ENCODE data around the gene OXA1L.
"Not testable (repeated sequence)": the region's sequence is repeated elsewhere in the genome, so short reads cannot be mapped to it uniquely, and the experiment has no call there.

Gene OXA1L
- 79.3 to 113 (median 97.3) reads per million in 9 experiments for total RNA-seq

DNA sequence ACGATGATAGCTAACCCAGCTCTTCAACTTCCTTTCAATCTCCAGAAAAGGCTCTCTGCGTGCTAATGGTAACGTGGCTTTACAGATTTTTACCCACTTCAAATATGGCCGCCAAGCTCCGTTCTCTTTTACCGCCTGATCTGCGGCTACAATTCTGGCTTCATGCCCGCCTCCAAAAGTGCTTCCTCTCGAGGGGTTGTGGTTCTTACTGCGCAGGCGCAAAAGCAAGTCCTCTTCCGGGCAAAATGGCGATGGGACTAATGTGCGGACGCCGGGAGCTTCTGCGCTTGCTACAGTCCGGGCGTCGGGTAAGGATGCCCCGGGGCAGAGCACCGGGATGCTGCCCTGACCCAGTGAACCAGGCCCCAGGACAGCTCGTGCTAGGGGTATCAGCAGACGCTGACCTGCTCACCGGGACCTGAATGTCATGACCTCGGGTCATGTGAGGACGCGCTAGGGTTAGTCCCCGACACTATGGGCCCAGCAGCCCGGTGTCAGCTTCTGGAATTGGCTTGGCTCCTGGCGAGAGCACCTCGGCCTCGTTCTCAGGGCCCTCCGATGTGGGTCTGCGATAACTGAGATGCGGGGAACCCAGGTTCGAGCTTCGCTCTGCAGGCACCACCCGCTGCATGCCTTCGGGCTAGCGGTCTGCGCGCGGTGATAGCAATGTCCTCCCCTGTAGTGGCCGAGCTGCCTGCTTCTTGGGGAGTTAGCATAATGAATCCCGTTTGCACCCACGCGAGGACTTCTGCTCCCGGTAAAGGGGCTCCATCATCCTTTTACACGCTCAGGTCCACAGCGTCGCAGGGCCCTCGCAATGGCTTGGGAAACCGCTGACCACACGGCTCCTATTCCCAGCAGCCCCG lies at the start of gene OXA1L:
Gene OXA1L, plus strand, starts transcription at position 232 of the 866 bp plus-strand sequence. Its CDS starts 14 bp downstream, at position 246.
- Mint-ChIP-seq H3K36me3 (ENCODE audit: insufficient read depth) (peaks cover 36% of the 10 kb centered on the region), H3K4me3 (peak within 1 kb of the TSS; percentile 92 to 94)
- peak; percentile 95 for ATAC-seq (replicated peaks)

DNA sequence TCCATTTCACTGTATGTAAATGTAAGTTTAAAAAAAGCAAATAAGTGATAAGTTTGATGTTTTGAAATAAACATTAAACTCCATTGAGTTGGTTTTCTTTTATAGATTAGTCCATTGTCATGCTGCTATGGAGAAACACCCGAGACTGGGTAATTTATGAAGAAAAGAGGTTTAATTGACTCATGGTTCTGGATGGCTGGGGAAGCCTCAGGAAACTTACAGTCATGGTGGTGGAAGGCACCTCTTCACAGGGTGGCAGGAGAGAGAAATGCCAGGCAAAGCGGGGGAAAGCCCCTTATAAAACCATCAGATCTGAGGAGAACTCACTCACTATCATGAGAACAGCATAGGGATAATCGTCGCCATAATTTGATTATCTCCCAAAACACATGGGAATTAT lies 48.4 kb upstream of the OXA1L start:
- Mint-ChIP-seq H3K4me1 (ENCODE audit: low read depth in 2 of 2) (peaks cover 3 to 6% of the 10 kb centered on the region in 2 donors), H3K27ac (no peak overlapping the region), H3K9me3 (no peaks in the 10 kb centered on the region), H3K27me3 (peaks cover 13 to 17% of the 10 kb centered on the region in 2 donors), H3K4me3 (no peak overlapping the region), H3K36me3 (ENCODE audit: insufficient read depth) (peaks cover 4% of the 10 kb centered on the region)
- no peak for DNase-seq
- no peak for ATAC-seq (replicated peaks)

More for the DNA sequence above, at the start of gene OXA1L:
- H3K27ac Mint-ChIP-seq = peak within 1 kb of the TSS; percentile 96 to 97
- no peaks in the 10 kb centered on the region for H3K27me3 Mint-ChIP-seq
- peaks cover 23 to 31% of the 10 kb centered on the region in 2 donors for H3K4me1 Mint-ChIP-seq (ENCODE audit: low read depth in 2 of 2)
- no peaks in the 10 kb centered on the region for H3K9me3 Mint-ChIP-seq
- peak; percentile 93 to 96 (median 94) for DNase-seq

DNA sequence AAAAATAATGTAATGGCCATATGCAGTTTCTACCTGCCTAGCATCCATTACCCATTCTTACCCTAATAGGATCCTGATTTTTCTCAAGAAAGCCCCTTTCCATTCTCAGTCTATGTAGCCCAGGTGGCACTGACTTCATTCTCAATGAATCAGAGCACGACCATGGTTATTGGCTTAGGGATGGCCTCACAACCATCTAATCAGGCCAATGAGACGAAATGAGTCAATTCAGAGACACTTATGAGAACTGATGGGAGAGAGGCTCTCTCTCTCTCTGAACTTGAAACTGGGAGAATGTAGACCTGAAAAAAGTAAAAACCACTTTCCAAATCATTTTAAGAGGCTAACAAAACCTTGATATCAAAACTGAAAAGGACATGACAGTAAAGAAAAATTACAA lies 45.3 kb upstream of the OXA1L start:
- no peaks in the 10 kb centered on the region for H3K9me3 Mint-ChIP-seq
- peaks cover 4% of the 10 kb centered on the region for H3K36me3 Mint-ChIP-seq (ENCODE audit: insufficient read depth)
- no peaks in the 10 kb centered on the region for H3K4me1 Mint-ChIP-seq (ENCODE audit: low read depth in 2 of 2)
- DNase-seq = no peak
- H3K27ac Mint-ChIP-seq = no peak overlapping the region
- no peak for ATAC-seq (replicated peaks)
- H3K4me3 Mint-ChIP-seq = no peak overlapping the region
- peaks cover 0 to 4% of the 10 kb centered on the region in 2 donors for H3K27me3 Mint-ChIP-seq

DNA sequence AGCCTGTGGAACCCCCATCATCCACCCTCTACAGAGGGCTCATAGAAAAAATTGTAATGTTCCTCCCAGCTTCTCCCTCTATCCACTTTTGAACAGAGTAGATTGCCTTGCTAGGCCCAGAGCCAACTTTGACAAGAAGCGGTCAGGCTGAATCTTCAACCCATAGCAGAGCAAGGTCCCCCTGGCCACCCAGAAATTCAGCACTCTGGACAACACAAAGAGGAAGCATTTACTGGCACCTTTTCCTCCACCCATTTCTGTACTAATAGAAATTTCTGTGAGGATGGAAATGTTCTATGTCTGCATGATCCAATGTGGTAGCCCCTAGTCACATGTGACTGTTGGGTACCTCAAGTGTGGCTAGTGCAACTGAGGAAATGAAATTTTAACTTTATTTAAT lies 42.7 kb upstream of the OXA1L start:
- Mint-ChIP-seq H3K4me1 (ENCODE audit: low read depth in 2 of 2) (no peaks in the 10 kb centered on the region), H3K9me3 (no peaks in the 10 kb centered on the region), H3K27ac (no peak overlapping the region), H3K36me3 (ENCODE audit: insufficient read depth) (peaks cover 4% of the 10 kb centered on the region), H3K4me3 (no peak overlapping the region), H3K27me3 (peaks cover 0 to 4% of the 10 kb centered on the region in 2 donors)
- no peak for ATAC-seq (replicated peaks)
- no peak for DNase-seq

DNA sequence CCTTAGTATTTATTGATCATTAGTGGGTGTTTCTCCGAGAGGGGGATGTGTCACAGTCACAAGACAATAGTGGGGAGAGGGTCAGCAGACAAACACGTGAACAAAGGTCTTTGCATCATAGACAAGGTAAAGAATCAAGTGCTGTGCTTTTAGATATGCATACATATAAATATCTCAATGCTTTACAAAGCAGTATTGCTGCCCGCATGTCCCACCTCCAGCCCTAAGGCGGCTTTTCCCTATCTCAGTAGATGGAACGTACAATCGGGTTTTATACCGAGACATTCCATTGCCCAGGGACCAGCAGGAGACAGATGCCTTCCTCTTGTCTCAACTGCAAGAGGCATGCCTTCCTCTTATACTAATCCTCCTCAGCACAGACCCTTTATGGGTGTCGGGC lies 41.6 kb upstream of the OXA1L start:
- DNase-seq; H3K27ac Mint-ChIP-seq; H3K4me1 Mint-ChIP-seq (ENCODE audit: low read depth in 2 of 2); H3K4me3 Mint-ChIP-seq; H3K9me3 Mint-ChIP-seq; H3K27me3 Mint-ChIP-seq; ATAC-seq (replicated peaks); H3K36me3 Mint-ChIP-seq (ENCODE audit: insufficient read depth): not testable (repeated sequence)

DNA sequence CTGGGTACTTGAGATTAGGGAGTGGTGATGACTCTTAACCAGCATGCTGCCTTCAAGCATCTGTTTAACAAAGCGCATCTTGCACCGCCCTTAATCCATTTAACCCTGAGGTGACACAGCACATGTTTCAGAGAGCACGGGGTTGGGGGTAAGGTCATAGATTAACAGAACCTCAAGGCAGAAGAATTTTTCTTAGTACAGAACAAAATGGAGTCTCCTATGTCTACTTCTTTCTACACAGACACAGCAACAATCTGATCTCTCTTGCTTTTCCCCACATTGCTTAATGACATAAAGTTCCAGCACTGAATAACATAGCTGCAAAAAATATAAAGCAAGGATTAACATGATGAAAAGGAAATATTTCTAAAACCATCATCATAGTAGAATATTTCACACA lies 41.1 kb upstream of the OXA1L start:
- not testable (repeated sequence) for H3K36me3 Mint-ChIP-seq (ENCODE audit: insufficient read depth); H3K4me3 Mint-ChIP-seq; H3K27ac Mint-ChIP-seq; H3K9me3 Mint-ChIP-seq; H3K4me1 Mint-ChIP-seq (ENCODE audit: low read depth in 2 of 2); H3K27me3 Mint-ChIP-seq; DNase-seq; ATAC-seq (replicated peaks)

DNA sequence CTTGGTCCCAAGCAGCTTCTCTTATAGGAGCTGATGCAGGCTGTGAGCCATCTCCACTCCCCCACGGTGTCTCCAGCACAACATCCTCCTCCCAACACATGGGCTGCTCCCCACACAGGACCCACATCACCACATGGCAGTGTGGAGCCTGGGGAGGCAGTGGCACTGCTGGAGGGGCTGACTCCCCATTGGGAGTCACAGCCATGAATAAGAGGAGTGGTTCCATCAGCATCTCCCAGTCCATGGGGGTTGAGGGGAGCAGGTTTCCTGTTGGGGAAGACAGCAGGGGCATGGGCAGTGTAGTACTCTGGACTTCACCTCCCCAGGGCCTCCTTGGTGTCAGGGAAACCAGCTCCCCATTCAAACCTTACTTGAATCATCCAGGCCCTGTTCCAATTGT lies 40.5 kb upstream of the OXA1L start:
- H3K36me3 Mint-ChIP-seq (ENCODE audit: insufficient read depth) = no peaks in the 10 kb centered on the region
- DNase-seq (no peak), ATAC-seq (replicated peaks) (no peak)
- no peak overlapping the region for H3K27ac Mint-ChIP-seq
- H3K4me3 Mint-ChIP-seq = no peak overlapping the region
- no peaks in the 10 kb centered on the region for H3K4me1 Mint-ChIP-seq (ENCODE audit: low read depth in 2 of 2)
- no peaks in the 10 kb centered on the region for H3K9me3 Mint-ChIP-seq
- H3K27me3 Mint-ChIP-seq = peaks cover 0 to 6% of the 10 kb centered on the region in 2 donors

DNA sequence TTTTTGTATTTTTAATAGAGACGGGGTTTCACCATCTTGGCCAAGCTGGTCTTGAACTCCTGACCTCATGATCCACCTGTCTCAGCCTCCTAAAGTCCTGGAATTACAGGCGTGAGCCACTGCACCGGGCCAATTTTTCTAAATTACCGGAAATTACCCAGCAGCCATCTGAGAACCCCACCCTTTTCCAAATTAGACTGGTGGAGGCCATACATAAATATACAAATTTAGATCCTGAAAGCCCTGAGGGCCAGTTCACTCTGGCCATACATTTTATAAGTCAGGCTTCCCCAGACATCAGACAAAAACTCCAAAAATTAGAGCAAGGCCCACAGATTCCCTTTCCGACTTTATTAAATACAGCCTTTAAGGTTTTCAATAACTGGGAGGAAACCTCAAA lies 34.4 kb upstream of the OXA1L start:
- H3K4me1 Mint-ChIP-seq (ENCODE audit: low read depth in 2 of 2); H3K9me3 Mint-ChIP-seq; H3K4me3 Mint-ChIP-seq; ATAC-seq (replicated peaks); H3K27ac Mint-ChIP-seq; DNase-seq; H3K36me3 Mint-ChIP-seq (ENCODE audit: insufficient read depth): not testable (repeated sequence)
- peaks cover 11 to 18% of the 10 kb centered on the region in 2 donors for H3K27me3 Mint-ChIP-seq

DNA sequence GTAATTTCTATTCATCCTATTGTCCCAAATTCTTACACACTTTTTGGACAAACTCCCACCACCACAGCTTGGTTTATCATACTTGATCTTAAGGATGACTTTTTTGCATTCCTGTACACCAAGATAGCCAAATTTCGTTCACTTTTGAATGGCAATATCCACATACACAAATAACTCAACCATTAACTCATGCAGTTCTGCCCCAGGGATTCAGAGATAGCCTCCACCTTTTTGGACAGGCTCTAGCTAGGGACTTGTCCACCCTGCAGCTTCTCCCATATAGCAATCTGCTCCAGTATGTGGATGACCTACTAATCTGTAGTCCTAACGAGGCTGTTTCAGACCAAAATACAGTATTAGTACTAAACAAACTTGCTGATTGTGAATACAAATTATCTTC lies 32.7 kb upstream of the OXA1L start:
- Mint-ChIP-seq H3K27me3 (peaks cover 11 to 18% of the 10 kb centered on the region in 2 donors), H3K4me1 (ENCODE audit: low read depth in 2 of 2) (no peaks in the 10 kb centered on the region), H3K4me3 (no peak overlapping the region), H3K36me3 (ENCODE audit: insufficient read depth) (no peaks in the 10 kb centered on the region), H3K9me3 (no peaks in the 10 kb centered on the region), H3K27ac (no peak overlapping the region)
- DNase-seq (no peak), ATAC-seq (replicated peaks) (no peak)

DNA sequence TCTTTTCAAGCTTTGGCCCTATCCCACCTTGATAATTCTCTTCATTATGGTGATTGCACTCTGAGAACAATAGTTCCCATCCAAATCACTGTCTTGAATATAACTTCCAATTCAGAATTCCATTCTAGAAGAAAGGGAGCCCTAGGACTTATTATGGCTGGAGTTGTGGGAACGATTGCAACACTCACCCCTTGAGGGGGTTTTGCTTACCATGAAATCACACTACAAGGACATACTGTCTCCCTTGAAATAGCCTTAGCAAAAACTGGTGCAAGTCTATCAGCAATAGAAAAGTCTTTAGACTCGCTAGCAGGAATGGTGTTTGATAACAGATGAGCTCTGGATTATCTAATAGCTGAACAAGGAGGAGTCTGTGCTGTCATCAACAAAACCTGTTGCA lies 31.4 kb upstream of the OXA1L start:
- DNase-seq (no peak), ATAC-seq (replicated peaks) (no peak)
- Mint-ChIP-seq H3K36me3 (ENCODE audit: insufficient read depth) (no peaks in the 10 kb centered on the region), H3K27me3 (peaks cover 11 to 18% of the 10 kb centered on the region in 2 donors), H3K4me1 (ENCODE audit: low read depth in 2 of 2) (no peaks in the 10 kb centered on the region), H3K4me3 (no peak overlapping the region), H3K9me3 (no peaks in the 10 kb centered on the region), H3K27ac (no peak overlapping the region)

DNA sequence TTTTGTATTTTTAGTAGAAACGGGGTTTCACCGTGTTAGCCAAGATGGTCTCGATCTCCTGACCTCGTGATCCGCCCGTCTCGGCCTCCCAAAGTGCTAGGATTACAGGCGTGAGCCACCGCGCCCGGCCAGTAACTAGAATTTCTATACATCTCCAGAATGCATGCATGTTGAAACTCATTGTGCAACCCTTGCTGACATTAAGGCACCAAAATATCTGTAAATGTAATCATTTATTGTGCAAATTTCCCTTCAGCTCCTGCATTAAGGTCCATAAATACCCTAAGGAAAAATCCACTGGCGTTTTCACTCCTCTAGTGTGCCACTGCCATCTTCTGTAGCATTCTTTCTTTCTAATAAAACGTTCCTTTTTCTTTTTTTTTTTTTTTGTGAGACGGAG lies 30.1 kb upstream of the OXA1L start:
- not testable (repeated sequence) for ATAC-seq (replicated peaks); H3K9me3 Mint-ChIP-seq; H3K27ac Mint-ChIP-seq; H3K36me3 Mint-ChIP-seq (ENCODE audit: insufficient read depth); H3K4me1 Mint-ChIP-seq (ENCODE audit: low read depth in 2 of 2); DNase-seq; H3K4me3 Mint-ChIP-seq
- peaks cover 6 to 15% of the 10 kb centered on the region in 2 donors for H3K27me3 Mint-ChIP-seq

DNA sequence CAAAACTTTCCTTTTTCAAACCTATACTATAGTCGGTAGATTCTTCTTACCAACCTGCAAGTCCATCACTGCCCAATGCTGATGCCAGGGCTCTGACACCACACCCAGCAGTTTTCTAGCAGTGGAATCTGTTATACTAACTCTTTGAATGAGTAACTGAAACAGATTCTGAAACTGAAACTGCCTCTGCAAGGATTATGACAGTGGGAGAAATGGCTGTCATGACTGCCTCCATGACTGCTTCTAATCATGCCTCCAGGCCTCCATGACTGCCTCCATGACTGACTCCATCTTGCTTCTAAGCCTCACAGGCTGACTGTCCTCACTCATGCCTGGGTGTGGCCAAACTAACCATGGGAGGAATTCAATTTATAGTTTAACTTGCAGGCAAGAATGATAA lies 29.4 kb upstream of the OXA1L start:
- no peak overlapping the region for H3K4me3 Mint-ChIP-seq
- no peaks in the 10 kb centered on the region for H3K36me3 Mint-ChIP-seq (ENCODE audit: insufficient read depth)
- H3K27me3 Mint-ChIP-seq = peaks cover 6 to 13% of the 10 kb centered on the region in 2 donors
- DNase-seq = no peak
- ATAC-seq (replicated peaks) = no peak
- no peaks in the 10 kb centered on the region for H3K9me3 Mint-ChIP-seq
- no peaks in the 10 kb centered on the region for H3K4me1 Mint-ChIP-seq (ENCODE audit: low read depth in 2 of 2)
- no peak overlapping the region for H3K27ac Mint-ChIP-seq

DNA sequence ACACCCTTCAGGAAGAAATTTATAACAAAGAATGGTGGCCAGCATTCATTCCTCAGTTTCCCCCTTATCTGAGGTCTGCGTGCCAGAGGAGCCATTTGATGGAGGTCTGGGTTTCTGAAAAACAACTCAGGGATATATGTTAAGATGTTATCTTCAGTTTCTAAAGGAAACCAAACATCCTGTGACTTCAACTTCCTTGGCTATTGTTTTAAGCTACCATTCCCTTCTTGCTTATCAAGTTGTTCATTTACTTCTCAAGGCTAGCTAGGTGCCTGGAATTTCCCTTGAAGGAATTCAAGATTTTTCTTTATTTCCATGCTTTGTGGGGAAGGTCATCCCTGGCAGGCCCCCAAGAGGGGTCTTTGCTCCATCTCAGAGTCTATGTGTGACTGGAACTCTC lies 27.1 kb upstream of the OXA1L start:
- ATAC-seq (replicated peaks) (no peak), DNase-seq (no peak)
- Mint-ChIP-seq H3K27ac (no peak overlapping the region), H3K9me3 (no peaks in the 10 kb centered on the region), H3K4me3 (no peak overlapping the region), H3K27me3 (peaks cover 6 to 10% of the 10 kb centered on the region in 2 donors), H3K4me1 (ENCODE audit: low read depth in 2 of 2) (no peaks in the 10 kb centered on the region), H3K36me3 (ENCODE audit: insufficient read depth) (no peaks in the 10 kb centered on the region)

DNA sequence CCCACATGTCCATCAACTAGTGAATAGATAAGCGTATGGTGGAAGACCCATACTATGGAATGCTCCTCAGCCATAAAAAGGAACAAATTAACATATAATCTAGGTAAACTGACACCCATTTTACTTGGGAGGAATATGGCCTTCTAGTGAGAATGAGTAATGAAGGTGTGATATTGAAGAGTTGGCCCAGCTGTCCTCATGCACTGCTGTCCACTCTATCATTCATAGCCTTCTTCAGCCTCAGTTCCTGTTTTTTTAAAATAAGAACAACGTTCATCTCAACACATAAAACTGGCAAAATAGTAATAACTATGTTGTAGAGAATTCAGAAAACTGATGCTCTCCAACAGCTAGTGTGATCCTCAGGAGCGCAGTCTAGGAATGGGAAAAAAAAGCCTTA lies 26.5 kb upstream of the OXA1L start:
- no peak overlapping the region for H3K4me3 Mint-ChIP-seq
- H3K9me3 Mint-ChIP-seq = no peaks in the 10 kb centered on the region
- H3K36me3 Mint-ChIP-seq (ENCODE audit: insufficient read depth) = no peaks in the 10 kb centered on the region
- DNase-seq = no peak
- H3K27ac Mint-ChIP-seq = no peak overlapping the region
- H3K27me3 Mint-ChIP-seq = peaks cover 4 to 10% of the 10 kb centered on the region in 2 donors
- no peak for ATAC-seq (replicated peaks)
- H3K4me1 Mint-ChIP-seq (ENCODE audit: low read depth in 2 of 2) = no peaks in the 10 kb centered on the region
